A549 treated with ZK216348 at 1 μM for 4 hours (cell line): ENCODE results near the gene ACTN4. TPM values are rescaled to one million over a fixed set of nuclear protein-coding genes. Genes with fewer than 3 reads are reported as not detected.

ENCODE experiments used
- total RNA-seq: library from RNA; stranded (reverse); fragments of 200-300 nt; extraction: Qiagen RNA extraction; gene quantifications from 5 replicates; pipeline ENCODE4 v1.2.3, GENCODE V29; 2022; ENCODE audit warnings: low read depth

The ACTN4 gene
- 958 to 1,261 TPM (median 1,171 TPM) in 5 replicates for total RNA-seq

GRCh38 chr19:38647368-38647965 is at the start of gene ACTN4:
Gene ACTN4 (plus strand): TSS chr19:38647649. CDS start chr19:38647746, 97 bp downstream.

GRCh38 chr19:38617764-38618589 is 29.5 kb upstream of the ACTN4 start, which contains the start of gene MAP4K1:
Gene MAP4K1 (minus strand): TSS chr19:38617953. CDS start chr19:38617895, 58 bp downstream.

GRCh38 chr19:38618590-38619360 is 28.7 kb upstream of the ACTN4 start, which contains the start of gene EIF3K:
Gene EIF3K (plus strand): TSS chr19:38619188. CDS start chr19:38619269, 81 bp downstream.

GRCh38 chr19:38744298-38744681 is 96.8 kb downstream of the ACTN4 start, which contains the start of gene CAPN12:
Gene CAPN12 (minus strand): TSS chr19:38744474. CDS start chr19:38744165, 309 bp downstream.

GRCh38 chr19:38773469-38774177 is 126.2 kb downstream of the ACTN4 start, which contains the start of gene LGALS7:
Gene LGALS7 (minus strand): TSS chr19:38773517. CDS start chr19:38773492, 25 bp downstream.

Other genes starting within 250 kb of the ACTN4 start
- gene FAM98C, start 244.6 kb upstream of the ACTN4 start, total RNA-seq = 13.0 to 29.0 TPM (median 26.1 TPM) in 5 replicates
- gene RASGRP4, start 221.4 kb upstream of the ACTN4 start, total RNA-seq = 0.06 to 0.45 TPM in 2 of 5 replicates, not detected in the others
- gene RYR1, start 214.0 kb upstream of the ACTN4 start, total RNA-seq = 3.0 to 7.3 TPM (median 5.6 TPM) in 5 replicates
- 0.28 to 1.3 TPM (median 0.75 TPM) in 5 replicates for gene MAP4K1, start 29.7 kb upstream of the ACTN4 start, total RNA-seq
- 691 to 913 TPM (median 708 TPM) in 5 replicates for gene EIF3K, start 28.5 kb upstream of the ACTN4 start, total RNA-seq
- 4.7 to 6.8 TPM (median 6.0 TPM) in 5 replicates for gene CAPN12, start 96.8 kb downstream of the ACTN4 start, total RNA-seq
- gene LGALS7, start 125.9 kb downstream of the ACTN4 start, total RNA-seq = 0.73 to 0.97 TPM (median 0.78 TPM) in 3 of 5 replicates, not detected in the others
- not detected in 5 replicates for gene LGALS7B, start 141.6 kb downstream of the ACTN4 start, total RNA-seq
- gene LGALS4, start 165.3 kb downstream of the ACTN4 start, total RNA-seq = 0.48 to 1.7 TPM (median 1.2 TPM) in 5 replicates
- gene ECH1, start 184.1 kb downstream of the ACTN4 start, total RNA-seq = 273 to 379 TPM (median 296 TPM) in 5 replicates
- gene HNRNPL, start 202.3 kb downstream of the ACTN4 start, total RNA-seq = 295 to 373 TPM (median 340 TPM) in 5 replicates
- gene RINL, start 230.6 kb downstream of the ACTN4 start, total RNA-seq = 2.2 to 4.9 TPM (median 3.0 TPM) in 5 replicates